HG03280 (cell line): Measurements from ENCODE around the gene GNG5.
"Not testable (repeated sequence)": the region's sequence is repeated elsewhere in the genome, so short reads cannot be mapped to it uniquely, and the experiment has no call there.

Experiments
- ATAC-seq: cut with Tn5 transposase; IDR thresholded peaks from one replicate; pipeline ENCODE4 v1.9.1; 2021; ENCODE audit warnings: mild to moderate bottlenecking, moderate library complexity; ENCODE audit not compliant: unreplicated experiment

GNG5 gene

GRCh38 chr1:84506002-84506728 lies at the start of gene GNG5, which contains the start of gene SPATA1:
GNG5 (minus strand) TSS chr1:84506581; CDS start chr1:84506091, 490 bp downstream.
SPATA1 (plus strand) TSS chr1:84506386; CDS start chr1:84516360, 9,974 bp downstream.
- ATAC-seq = peak; percentile 85

GRCh38 chr1:84550826-84551225 lies 44.4 kb upstream of the GNG5 start:
- ATAC-seq = no peak

- ATAC-seq = no peak
These were observed 35.3 kb upstream of the GNG5 start for GRCh38 chr1:84541679-84542078.

- ATAC-seq = no peak
These were observed 34.4 kb upstream of the GNG5 start for GRCh38 chr1:84540759-84541158.

GRCh38 chr1:84539972-84540371 lies 33.6 kb upstream of the GNG5 start:
- no peak for ATAC-seq

GRCh38 chr1:84538599-84538998 lies 32.2 kb upstream of the GNG5 start:
- ATAC-seq = no peak

GRCh38 chr1:84525779-84526178 lies 19.4 kb upstream of the GNG5 start:
- ATAC-seq = no peak

- no peak for ATAC-seq
These were observed 18.2 kb upstream of the GNG5 start for GRCh38 chr1:84524590-84524989.

GRCh38 chr1:84510668-84511067 lies 4.3 kb upstream of the GNG5 start:
- ATAC-seq = no peak

- no peak for ATAC-seq
These were observed 3.8 kb upstream of the GNG5 start for GRCh38 chr1:84510165-84510564.

- ATAC-seq = no peak
These were observed 2.6 kb upstream of the GNG5 start for GRCh38 chr1:84509029-84509428.

GRCh38 chr1:84508510-84508909 lies 2.1 kb upstream of the GNG5 start:
- ATAC-seq = no peak

GRCh38 chr1:84507887-84508286 lies 1.5 kb upstream of the GNG5 start:
- ATAC-seq = not testable (repeated sequence)

- no peak for ATAC-seq
These were observed 510 bp upstream of the GNG5 start for GRCh38 chr1:84506729-84507453.

GRCh38 chr1:84505493-84506001 lies 834 bp downstream of the GNG5 start:
- peak; percentile 33 for ATAC-seq

- ATAC-seq = no peak
These were observed 1.5 kb downstream of the GNG5 start for GRCh38 chr1:84504580-84505492.

- ATAC-seq = no peak
These were observed 3.5 kb downstream of the GNG5 start for GRCh38 chr1:84502927-84503326.

- no peak for ATAC-seq
These were observed 8.6 kb downstream of the GNG5 start for GRCh38 chr1:84497631-84498275.

GRCh38 chr1:84496498-84496897 lies 9.9 kb downstream of the GNG5 start:
- no peak for ATAC-seq

- ATAC-seq = no peak
These were observed 12.6 kb downstream of the GNG5 start for GRCh38 chr1:84493747-84494146.

- no peak for ATAC-seq
These were observed 13.7 kb downstream of the GNG5 start for GRCh38 chr1:84492726-84493125.
